HepG2 (cell line): Measurements from ENCODE around the gene TUBA4B. TPM values are rescaled to one million over a fixed set of nuclear protein-coding genes. Genes with fewer than 3 reads are reported as not detected.

ENCODE experiments used
- BRCA1 ChIP-seq: sonication (generic); formaldehyde crosslinking; IDR thresholded peaks from 2 replicates; pipeline ENCODE4 v1.4.0; 2020; ENCODE audit warnings: missing genetic modification reagents
- EEA1 ChIP-seq: sonication (generic); formaldehyde crosslinking; IDR thresholded peaks from 2 replicates; pipeline ENCODE4 v1.5.1; 2020; ENCODE audit warnings: mild to moderate bottlenecking, missing genetic modification reagents, borderline replicate concordance
- HDAC6 ChIP-seq: fragments of 200-600 bp; sonication (generic); IDR thresholded peaks from 2 replicates; pipeline ENCODE4 v1.7.0; 2017; ENCODE audit warnings: mild to moderate bottlenecking, antibody characterized with exemption, low read length, low read depth
- KLF6 ChIP-seq: IDR thresholded peaks from 2 replicates; pipeline ENCODE4 v1.8.0; 2016; ENCODE audit warnings: missing biosample characterization, missing genetic modification reagents
- MIER2 ChIP-seq: IDR thresholded peaks from 2 replicates; pipeline ENCODE4 v1.6.1; 2016; ENCODE audit warnings: missing biosample characterization, missing genetic modification reagents
- MTA3 ChIP-seq: sonication (generic); formaldehyde crosslinking; IDR thresholded peaks from 2 replicates; pipeline ENCODE4 v1.4.0; 2020; ENCODE audit warnings: missing genetic modification reagents
- PCBP1 ChIP-seq: fragments of 200-400 bp; formaldehyde crosslinking; IDR thresholded peaks from 2 replicates; pipeline ENCODE4 v1.6.1; 2017; ENCODE audit warnings: mild to moderate bottlenecking, low read depth, low read length, borderline replicate concordance
- RFX3 ChIP-seq: IDR thresholded peaks from 2 replicates; pipeline ENCODE4 v1.6.1; 2016; ENCODE audit warnings: missing biosample characterization, missing genetic modification reagents
- TFDP2 ChIP-seq: sonication (generic); formaldehyde crosslinking; IDR thresholded peaks from 2 replicates; pipeline ENCODE4 v1.4.0; 2020; ENCODE audit warnings: missing genetic modification reagents
- ZBTB10 ChIP-seq: sonication (generic); formaldehyde crosslinking; IDR thresholded peaks from 2 replicates; pipeline ENCODE4 v1.4.0; 2020; ENCODE audit warnings: missing genetic modification reagents, borderline replicate concordance
- ZFYVE20 ChIP-seq: sonication (generic); formaldehyde crosslinking; IDR thresholded peaks from 2 replicates; pipeline ENCODE4 v1.8.0; 2023; ENCODE audit warnings: low read depth, mild to moderate bottlenecking, moderate library complexity, missing genetic modification reagents, borderline replicate concordance
- ZNF407 ChIP-seq: sonication (generic); formaldehyde crosslinking; IDR thresholded peaks from one replicate; pipeline ENCODE4 v1.5.1; 2020; ENCODE audit warnings: mild to moderate bottlenecking, missing genetic modification reagents; ENCODE audit errors: not compliant biosample characterization
- ZNF530 ChIP-seq: sonication (generic); formaldehyde crosslinking; IDR thresholded peaks from 2 replicates; pipeline ENCODE4 v1.5.0; 2020; ENCODE audit warnings: low read depth, mild to moderate bottlenecking, missing genetic modification reagents
- ZNF619 ChIP-seq: sonication (generic); formaldehyde crosslinking; IDR thresholded peaks from 2 replicates; pipeline ENCODE4 v1.4.0; 2020; ENCODE audit warnings: mild to moderate bottlenecking, missing genetic modification reagents
- ZNF737 ChIP-seq: sonication (generic); formaldehyde crosslinking; IDR thresholded peaks from 2 replicates; pipeline ENCODE4 v1.5.0; 2020; ENCODE audit warnings: missing genetic modification reagents, mild to moderate bottlenecking, borderline replicate concordance
- ZNF761 ChIP-seq: sonication (generic); formaldehyde crosslinking; conservative IDR thresholded peaks from 2 replicates; pipeline ENCODE4 v1.4.0; 2020; ENCODE audit warnings: mild to moderate bottlenecking, missing genetic modification reagents
- ZNF784 ChIP-seq: sonication (generic); formaldehyde crosslinking; IDR thresholded peaks from 2 replicates; pipeline ENCODE4 v1.5.1; 2020; ENCODE audit warnings: missing genetic modification reagents, mild to moderate bottlenecking, borderline replicate concordance
- polyA plus RNA-seq, 8 experiments: library from polyadenylated mRNA; depleted of rRNA in 3 of 8; stranded (reverse) in 7 of 8; unstranded in 1 of 8; fragments of >200 nt; fragmentation: Illumina TruSeq in 4 of 8; extraction: Trizol in 4 of 8; gene quantifications; 2 replicates each; pipeline versions ENCODE4 v1.2.1 to v1.2.3, GENCODE V29; 2011 to 2016; ENCODE audit warnings: low read depth in 4 of 8, missing spikeins in 1 of 8, mixed read lengths in 1 of 8; ENCODE audit not compliant: insufficient read depth in 1 of 8
- total RNA-seq, 5 experiments: library from RNA; depleted of rRNA; stranded (reverse); fragments of >200 nt; fragmentation: Illumina TruSeq; extraction: Trizol; gene quantifications; 2 replicates each; pipeline ENCODE4 v1.2.3, GENCODE V29; 2016; ENCODE audit warnings: low read depth in 1 of 5

Gene TUBA4B
- total and polyA plus RNA-seq, 2 of the 13 experiments (the other 11 are each of a cell fraction or from before 2014, with no cell fraction given): 0.18 to 0.22 TPM

- TF ChIP-seq ZNF407 (CRISPR knock-in tag) (no peak), ZNF737 (peak; percentile 89; the same call in 1 of the 2 replicates), BRCA1 (CRISPR knock-in tag) (no peak), HDAC6 (no peak), ZBTB10 (CRISPR knock-in tag) (peak; percentile 86; the same call in 1 of the 2 replicates), RFX3 (CRISPR knock-in tag) (peak; percentile 70), ZNF761 (CRISPR knock-in tag) (0 out of 2 replicates have a peak, but pooled peaks have one; percentile 6), PCBP1 (no peak), EEA1 (no peak), ZNF530 (no peak), ZNF784 (CRISPR knock-in tag) (no peak), MTA3 (CRISPR knock-in tag) (no peak), MIER2 (CRISPR knock-in tag) (no peak; the same call in 1 of the 2 replicates), KLF6 (CRISPR knock-in tag) (no peak; the same call in 1 of the 2 replicates), ZNF619 (no peak; the same call in 1 of the 2 replicates), ZFYVE20 (no peak), TFDP2 (CRISPR knock-in tag) (no peak)
Measured at GRCh38 chr2:219218217-219218731, 34.8 kb upstream of the TUBA4B start (continued).
